BJ (cell line): ENCODE results near the gene TMEM63C. TPM values are rescaled to one million over a fixed set of nuclear protein-coding genes. Genes with fewer than 3 reads are reported as not detected.

Experiments used
- CTCF ChIA-PET: fragments of 350-600 bp; formaldehyde crosslinking; extraction: SDS; loops from one replicate; lab custom pipeline; 2021; ENCODE audit warnings: antibody characterized with exemption, inconsistent platforms; lab: Yijun Ruan, JAX
- POLR2A ChIA-PET: fragments of 300-600 bp; sonication (Branson Sonifier 250); formaldehyde crosslinking; extraction: SDS; loops from one replicate; lab custom pipeline; 2021; ENCODE audit warnings: antibody characterized with exemption; lab: Charles Lee
- DNase-seq: peaks from one replicate; pipeline ENCODE4 v3.0.0-alpha.2; 2011; ENCODE audit warnings: low read depth
- H3K27me3 ChIP-seq: 2 replicates; pipeline ENCODE4 v1.6.0; 2011; ENCODE audit warnings: low read length; ENCODE audit not compliant: control insufficient read depth, insufficient read depth
- H3K36me3 ChIP-seq: 2 replicates; pipeline ENCODE4 v1.5.1; 2011; ENCODE audit warnings: low read length; ENCODE audit not compliant: control insufficient read depth, insufficient read depth
- H3K4me3 ChIP-seq: 2 replicates; pipeline ENCODE4 v1.5.1; 2011; ENCODE audit warnings: low read depth, mild to moderate bottlenecking, control low read depth, low read length
- polyA plus RNA-seq: library from polyadenylated mRNA; depleted of rRNA; stranded (reverse); fragments of >200 nt; gene quantifications from 2 replicates; pipeline ENCODE4 v1.2.3, GENCODE V29; 2011
- TF ChIP-seq, protein P1 (sequence below): IDR thresholded peaks from 2 replicates; pipeline ENCODE4 v1.5.1; 2011; ENCODE audit warnings: low read depth, mild to moderate bottlenecking, control low read depth, inconsistent platforms, low read length, moderate library complexity; ENCODE audit not compliant: insufficient read depth

The TMEM63C gene
- polyA plus RNA-seq, 1 experiment = not detected

GRCh38 chr14:77225892-77226557 lies 44.4 kb downstream of the TMEM63C start:
- ChIA-PET POLR2A (no interaction called here), CTCF (no interaction called here)
- Histone ChIP-seq H3K36me3 (no peaks in the 10 kb centered on the region), H3K4me3 (no peak overlapping the region), H3K27me3 (no peaks in the 10 kb centered on the region)
- no peak for DNase-seq
- TF ChIP-seq, protein P1, sequence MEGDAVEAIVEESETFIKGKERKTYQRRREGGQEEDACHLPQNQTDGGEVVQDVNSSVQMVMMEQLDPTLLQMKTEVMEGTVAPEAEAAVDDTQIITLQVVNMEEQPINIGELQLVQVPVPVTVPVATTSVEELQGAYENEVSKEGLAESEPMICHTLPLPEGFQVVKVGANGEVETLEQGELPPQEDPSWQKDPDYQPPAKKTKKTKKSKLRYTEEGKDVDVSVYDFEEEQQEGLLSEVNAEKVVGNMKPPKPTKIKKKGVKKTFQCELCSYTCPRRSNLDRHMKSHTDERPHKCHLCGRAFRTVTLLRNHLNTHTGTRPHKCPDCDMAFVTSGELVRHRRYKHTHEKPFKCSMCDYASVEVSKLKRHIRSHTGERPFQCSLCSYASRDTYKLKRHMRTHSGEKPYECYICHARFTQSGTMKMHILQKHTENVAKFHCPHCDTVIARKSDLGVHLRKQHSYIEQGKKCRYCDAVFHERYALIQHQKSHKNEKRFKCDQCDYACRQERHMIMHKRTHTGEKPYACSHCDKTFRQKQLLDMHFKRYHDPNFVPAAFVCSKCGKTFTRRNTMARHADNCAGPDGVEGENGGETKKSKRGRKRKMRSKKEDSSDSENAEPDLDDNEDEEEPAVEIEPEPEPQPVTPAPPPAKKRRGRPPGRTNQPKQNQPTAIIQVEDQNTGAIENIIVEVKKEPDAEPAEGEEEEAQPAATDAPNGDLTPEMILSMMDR = no peak

- no peak overlapping the region for H3K4me3 ChIP-seq
- H3K36me3 ChIP-seq = no peaks in the 10 kb centered on the region
- ChIA-PET CTCF (interaction anchor here (1.1 kb wide), 1 partner anchor 93 kb away, joined by 3 read pairs; the partner anchor contains the start of genes GSTZ1 and POMT2), POLR2A (no interaction called here)
- TF ChIP-seq, protein P1 = no peak
- H3K27me3 ChIP-seq = no peaks in the 10 kb centered on the region
- DNase-seq = no peak
These were observed 46.5 kb downstream of the TMEM63C start for GRCh38 chr14:77228056-77228455.

DNA sequence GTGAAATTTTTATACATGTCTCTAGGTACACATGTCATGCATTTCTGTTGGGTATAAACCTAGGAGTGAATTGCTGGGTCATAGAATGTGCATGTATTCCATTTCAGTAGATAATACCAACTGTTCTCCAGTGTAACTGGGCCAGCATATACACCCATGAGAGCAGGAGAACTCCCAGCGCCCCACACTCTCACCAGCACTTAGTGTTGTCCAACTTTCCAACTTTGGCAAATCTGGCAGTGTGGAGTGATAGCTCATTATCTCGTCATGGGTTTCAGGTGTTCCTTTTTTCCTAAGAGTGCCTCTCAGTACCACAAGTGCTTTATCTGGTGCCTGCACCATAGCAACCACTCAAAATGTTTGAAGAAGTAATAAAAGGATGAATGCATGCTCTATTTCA lies 49.3 kb downstream of the TMEM63C start:
- TF ChIP-seq, protein P1 = no peak
- H3K36me3 ChIP-seq = no peaks in the 10 kb centered on the region
- POLR2A ChIA-PET = no interaction called here
- H3K27me3 ChIP-seq = no peaks in the 10 kb centered on the region
- no peak overlapping the region for H3K4me3 ChIP-seq
- no peak for DNase-seq
- CTCF ChIA-PET = interaction anchor here (0.6 kb wide), 1 partner anchor 1171 kb away, joined by 3 read pairs; no protein-coding TSS in a partner anchor

- H3K4me3 ChIP-seq = no peak overlapping the region
- TF ChIP-seq, protein P1 = no peak
- ChIA-PET POLR2A (no interaction called here), CTCF (interaction anchor here (1.0 kb wide), 1 partner anchor 18 kb away, joined by 5 read pairs; no protein-coding TSS in a partner anchor)
- H3K36me3 ChIP-seq = no peaks in the 10 kb centered on the region
- no peak for DNase-seq
- H3K27me3 ChIP-seq = no peaks in the 10 kb centered on the region
These were observed 50.1 kb downstream of the TMEM63C start for GRCh38 chr14:77231721-77232120.

GRCh38 chr14:77236814-77237213 lies 55.2 kb downstream of the TMEM63C start:
- TF ChIP-seq, protein P1 = no peak
- DNase-seq = no peak
- ChIA-PET POLR2A (no interaction called here), CTCF (no interaction called here)
- H3K27me3 ChIP-seq = no peaks in the 10 kb centered on the region; the same call in 1 of the 2 replicates
- H3K4me3 ChIP-seq = no peak overlapping the region
- H3K36me3 ChIP-seq = no peaks in the 10 kb centered on the region
